SU-DHL-6 (cell line): Measurements from ENCODE around the gene NR5A2.

ENCODE experiments used
- H2AFZ ChIP-seq: fragments of 200-600 bp; sonication (generic); 2 replicates; pipeline ENCODE4 v1.6.1; 2014; ENCODE audit warnings: low read depth, mild to moderate bottlenecking, moderate library complexity, mixed read lengths, antibody characterized with exemption, low read length; ENCODE audit not compliant: severe bottlenecking
- H3F3A ChIP-seq: fragments of 200-600 bp; shearing (Covaris generic); 2 replicates; pipeline ENCODE4 v1.6.0; 2016; ENCODE audit warnings: antibody characterized with exemption, mild to moderate bottlenecking; ENCODE audit not compliant: insufficient read depth
- H3K27ac ChIP-seq: fragments of 200-600 bp; sonication (generic); 2 replicates; pipeline ENCODE4 v1.5.1; 2016; ENCODE audit warnings: low read depth, mild to moderate bottlenecking, low read length, moderate library complexity, mixed read lengths
- H3K27me3 ChIP-seq: fragments of 200-600 bp; sonication (generic), shearing (Covaris generic); 2 replicates; pipeline ENCODE4 v1.6.0; 2014; ENCODE audit warnings: mild to moderate bottlenecking, low read length
- H3K36me3 ChIP-seq: fragments of 200-600 bp; sonication (generic); 2 replicates; pipeline ENCODE4 v1.6.1; 2014; ENCODE audit warnings: mild to moderate bottlenecking, low read length, mixed read lengths
- H3K4me2 ChIP-seq: fragments of 300-600, 200-600 bp; shearing (Covaris generic), sonication (generic); 2 replicates; pipeline ENCODE4 v1.6.0; 2014; ENCODE audit warnings: low read length, low read depth, mild to moderate bottlenecking; ENCODE audit not compliant: poor library complexity, severe bottlenecking
- H3K4me3 ChIP-seq: fragments of 200-600 bp; sonication (generic); 2 replicates; pipeline ENCODE4 v1.5.1; 2014; ENCODE audit warnings: antibody characterized with exemption, low read length, mild to moderate bottlenecking, mixed read lengths; ENCODE audit not compliant: insufficient read depth, poor library complexity, severe bottlenecking
- H3K79me2 ChIP-seq: fragments of 200-600 bp; sonication (generic); 2 replicates; pipeline ENCODE4 v1.6.1; 2014; ENCODE audit warnings: mild to moderate bottlenecking, low read length, moderate library complexity; ENCODE audit not compliant: insufficient read depth
- H3K9ac ChIP-seq: fragments of 200-600 bp; sonication (generic); 2 replicates; pipeline ENCODE4 v1.7.0; 2014; ENCODE audit warnings: mild to moderate bottlenecking, low read length
- H3K9me2 ChIP-seq: fragments of 200-600 bp; sonication (generic); replicated peaks from 2 replicates; pipeline ENCODE4 v1.6.1; 2014; ENCODE audit warnings: low read length; ENCODE audit not compliant: insufficient read depth
- H3K9me3 ChIP-seq: fragments of 200-600 bp; sonication (generic); 2 replicates; pipeline ENCODE4 v1.6.1; 2014; ENCODE audit warnings: low read length, mixed read lengths; ENCODE audit not compliant: insufficient read depth
- H4K20me1 ChIP-seq: fragments of 200-600 bp; sonication (generic); 2 replicates; pipeline ENCODE4 v1.6.1; 2014; ENCODE audit warnings: low read depth, mild to moderate bottlenecking, antibody characterized with exemption, low read length, moderate library complexity, mixed read lengths
- EZH2phosphoT487 ChIP-seq: fragments of 200-600 bp; sonication (generic), shearing (Covaris generic); conservative IDR thresholded peaks from 2 replicates; pipeline ENCODE4 v1.6.1; 2018; ENCODE audit warnings: mild to moderate bottlenecking, antibody characterized with exemption, low read length, moderate library complexity, mixed read lengths
- TF ChIP-seq, protein P1 (sequence below): fragments of 200-600 bp; sonication (generic); IDR thresholded peaks from one replicate; pipeline ENCODE4 v1.5.1; 2017; ENCODE audit warnings: antibody characterized with exemption, mild to moderate bottlenecking, low read length, moderate library complexity; ENCODE audit not compliant: insufficient read depth, poor library complexity, severe bottlenecking

The NR5A2 gene

GRCh38 chr1:200036619-200037270 lies 9.2 kb downstream of the NR5A2 start:
- H3K9me3 ChIP-seq = no peaks in the 10 kb centered on the region
- H3F3A ChIP-seq = no peaks in the 10 kb centered on the region
- H3K79me2 ChIP-seq = no peaks in the 10 kb centered on the region
- no peak overlapping the region for H3K4me3 ChIP-seq
- TF ChIP-seq, protein P1, sequence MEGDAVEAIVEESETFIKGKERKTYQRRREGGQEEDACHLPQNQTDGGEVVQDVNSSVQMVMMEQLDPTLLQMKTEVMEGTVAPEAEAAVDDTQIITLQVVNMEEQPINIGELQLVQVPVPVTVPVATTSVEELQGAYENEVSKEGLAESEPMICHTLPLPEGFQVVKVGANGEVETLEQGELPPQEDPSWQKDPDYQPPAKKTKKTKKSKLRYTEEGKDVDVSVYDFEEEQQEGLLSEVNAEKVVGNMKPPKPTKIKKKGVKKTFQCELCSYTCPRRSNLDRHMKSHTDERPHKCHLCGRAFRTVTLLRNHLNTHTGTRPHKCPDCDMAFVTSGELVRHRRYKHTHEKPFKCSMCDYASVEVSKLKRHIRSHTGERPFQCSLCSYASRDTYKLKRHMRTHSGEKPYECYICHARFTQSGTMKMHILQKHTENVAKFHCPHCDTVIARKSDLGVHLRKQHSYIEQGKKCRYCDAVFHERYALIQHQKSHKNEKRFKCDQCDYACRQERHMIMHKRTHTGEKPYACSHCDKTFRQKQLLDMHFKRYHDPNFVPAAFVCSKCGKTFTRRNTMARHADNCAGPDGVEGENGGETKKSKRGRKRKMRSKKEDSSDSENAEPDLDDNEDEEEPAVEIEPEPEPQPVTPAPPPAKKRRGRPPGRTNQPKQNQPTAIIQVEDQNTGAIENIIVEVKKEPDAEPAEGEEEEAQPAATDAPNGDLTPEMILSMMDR = no peak
- TF ChIP-seq EZH2phosphoT487 = no peak
- H3K27ac ChIP-seq = no peak overlapping the region
- H4K20me1 ChIP-seq = no peaks in the 10 kb centered on the region
- H3K9ac ChIP-seq = no peak overlapping the region
- H3K36me3 ChIP-seq = no peaks in the 10 kb centered on the region
- H2AFZ ChIP-seq = no peak overlapping the region
- H3K27me3 ChIP-seq = no peaks in the 10 kb centered on the region; the same call in 1 of the 2 replicates
- H3K4me2 ChIP-seq = no peak overlapping the region
- no peaks in the 10 kb centered on the region for H3K9me2 ChIP-seq

DNA sequence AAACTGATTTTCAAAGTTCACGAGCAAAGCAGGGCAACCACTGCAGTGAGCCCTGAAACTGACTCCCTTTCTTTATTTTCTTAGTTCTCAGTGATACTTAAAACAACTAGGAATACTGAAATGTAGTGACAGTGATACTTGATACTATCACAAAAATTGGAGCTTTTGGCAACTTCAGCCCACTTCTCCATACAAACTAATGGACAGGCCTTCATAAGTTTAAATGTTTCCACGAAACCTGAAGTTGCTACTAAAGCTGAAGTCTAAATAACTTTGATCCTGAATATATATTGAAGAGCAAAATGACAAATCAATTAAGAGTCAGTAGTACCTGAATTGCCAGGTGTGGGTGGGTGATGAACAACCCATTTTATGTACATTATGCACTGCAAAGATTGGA lies 10.0 kb downstream of the NR5A2 start:
- Histone ChIP-seq H3K4me3 (no peak overlapping the region), H3K4me2 (no peak overlapping the region), H3K27me3 (no peaks in the 10 kb centered on the region; the same call in 1 of the 2 replicates), H2AFZ (no peak overlapping the region), H3K9me3 (no peaks in the 10 kb centered on the region), H3K36me3 (no peaks in the 10 kb centered on the region), H3K79me2 (no peaks in the 10 kb centered on the region), H3K9ac (no peak overlapping the region), H4K20me1 (no peaks in the 10 kb centered on the region), H3F3A (no peaks in the 10 kb centered on the region), H3K27ac (no peak overlapping the region), H3K9me2 (no peaks in the 10 kb centered on the region)
- TF ChIP-seq, protein P1 = no peak
- TF ChIP-seq EZH2phosphoT487 = no peak

GRCh38 chr1:200037904-200038303 lies 10.4 kb downstream of the NR5A2 start:
- Histone ChIP-seq H3K27me3 (no peaks in the 10 kb centered on the region; the same call in 1 of the 2 replicates), H3K9ac (no peak overlapping the region), H3K4me3 (no peak overlapping the region)

More at GRCh38 chr1:200037904-200038303, 10.4 kb downstream of the NR5A2 start:
- TF ChIP-seq, protein P1 = no peak
- no peak for TF ChIP-seq EZH2phosphoT487
- Histone ChIP-seq H3K4me2 (no peak overlapping the region), H3K27ac (no peak overlapping the region), H3K36me3 (no peaks in the 10 kb centered on the region), H3F3A (no peaks in the 10 kb centered on the region), H3K9me3 (no peaks in the 10 kb centered on the region), H3K79me2 (no peaks in the 10 kb centered on the region), H3K9me2 (no peaks in the 10 kb centered on the region), H4K20me1 (no peaks in the 10 kb centered on the region), H2AFZ (no peak overlapping the region)
